MM.1S (cell line): Measurements from ENCODE around the gene PIBF1.

Experiments
- CTCF ChIP-seq: fragments of 300-600 bp; sonication (generic); IDR thresholded peaks from 2 replicates; pipeline ENCODE4 v1.5.1; 2016; ENCODE audit warnings: antibody characterized with exemption, low read length, mixed read lengths
- EZH2phosphoT487 ChIP-seq: fragments of 300-600 bp; sonication (generic); IDR thresholded peaks from 2 replicates; pipeline ENCODE4 v1.6.1; 2018; ENCODE audit warnings: antibody characterized with exemption, low read length

GRCh38 chr13:72896869-72897268 lies 114.9 kb downstream of the PIBF1 start:
- TF ChIP-seq EZH2phosphoT487 = no peak
- no peak for TF ChIP-seq CTCF
